Astrocyte of the spinal cord (primary cell): Measurements from ENCODE around the gene SMC3.

Experiments
- DNase-seq: peaks from one replicate; pipeline ENCODE4 v3.0.0; 2011; ENCODE audit warnings: low read depth, low spot score
- H3K4me3 ChIP-seq: 2 replicates; pipeline ENCODE4 v1.5.1; 2011; ENCODE audit warnings: low read depth, mild to moderate bottlenecking, low read length, moderate library complexity
- CTCF ChIP-seq: IDR thresholded peaks from 2 replicates; pipeline ENCODE4 v1.5.1; 2012; ENCODE audit warnings: low read depth, mild to moderate bottlenecking, low read length, inconsistent platforms
- in situ Hi-C: cut with HindIII; loops from 2 replicates; pipeline ENCODE4 v1.10.0; 2017; ENCODE audit warnings: low sequenced_read_pairs

Gene SMC3

DNA sequence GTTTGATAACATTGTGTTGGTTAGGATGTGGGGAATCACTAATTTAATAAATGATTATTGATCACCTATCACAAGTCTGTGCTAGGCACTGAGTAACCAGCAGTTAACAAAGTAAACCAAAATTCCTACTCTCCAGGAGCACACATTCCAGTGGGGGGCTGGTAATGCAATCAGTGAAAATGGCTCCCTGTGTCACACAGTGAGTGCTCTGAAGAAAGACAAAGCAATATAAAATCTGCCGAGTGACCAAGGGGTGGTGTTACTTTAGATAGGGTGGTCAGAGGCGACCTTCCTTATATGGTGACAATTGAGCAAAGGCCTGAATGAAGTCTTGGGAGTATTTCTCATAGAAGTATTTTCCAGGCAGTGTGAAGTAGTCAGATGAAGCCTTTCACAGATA lies 13.6 kb upstream of the SMC3 start:
- no peak for TF ChIP-seq CTCF
- in situ Hi-C loops: loop anchor here (25.0 kb wide), 1 partner anchor 242 kb away; the partner anchor contains the start of gene SMNDC1
- DNase-seq: no peak
- no peak overlapping the region for H3K4me3 ChIP-seq

DNA sequence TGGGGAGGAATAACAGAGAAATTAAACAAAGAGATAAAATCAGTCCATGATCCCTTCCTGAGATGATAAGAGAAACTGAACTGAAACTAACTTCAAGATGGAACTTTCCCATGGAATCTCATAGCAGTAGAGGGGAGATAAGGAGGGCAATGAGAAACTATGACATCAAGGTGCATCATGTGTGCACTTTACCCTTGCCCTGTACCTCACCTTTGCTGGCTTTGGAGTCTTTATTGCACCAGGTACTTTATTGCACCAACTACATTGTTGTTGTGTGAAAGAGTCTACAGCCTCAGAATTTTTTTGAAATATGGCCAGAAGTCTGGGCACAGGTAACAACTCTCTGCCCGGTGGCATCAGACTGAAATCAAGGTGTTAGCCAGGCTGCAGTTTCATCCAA lies 11.2 kb upstream of the SMC3 start:
- in situ Hi-C loops: loop anchor here (25.0 kb wide), 1 partner anchor 244 kb away; the partner anchor contains the start of gene SMNDC1
- TF ChIP-seq CTCF: no peak
- no peak overlapping the region for H3K4me3 ChIP-seq
- no peak for DNase-seq

- peak; percentile 42 for DNase-seq
- peak; percentile 56 for TF ChIP-seq CTCF
- no peak overlapping the region for H3K4me3 ChIP-seq
- in situ Hi-C loops: loop anchor here (25.0 kb wide), 1 partner anchor 245 kb away; the partner anchor contains the start of gene SMNDC1
Measured at GRCh38 chr10:110556969-110557601, 10.4 kb upstream of the SMC3 start.

DNA sequence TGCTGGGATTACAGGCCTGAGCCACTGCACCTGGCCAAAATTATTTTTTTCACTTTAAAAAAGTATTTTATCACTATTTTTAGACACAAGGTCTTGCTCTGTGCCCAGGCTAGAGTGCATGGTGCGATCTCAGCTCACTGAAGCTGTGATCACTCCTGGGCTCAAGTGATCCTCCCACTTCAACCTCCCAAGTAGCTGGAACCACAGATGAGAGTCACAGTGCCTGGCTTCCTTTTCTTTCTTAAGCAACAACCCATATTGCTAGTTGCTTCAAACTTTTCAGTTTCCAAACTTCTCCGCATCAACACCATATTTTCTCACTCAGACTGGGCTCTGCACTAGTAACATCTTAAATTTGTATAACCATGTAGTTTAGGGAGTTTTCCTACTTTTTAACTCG lies 9.5 kb upstream of the SMC3 start:
- in situ Hi-C loops: loop anchor here (25.0 kb wide), 1 partner anchor 246 kb away; the partner anchor contains the start of gene SMNDC1
- H3K4me3 ChIP-seq: no peak overlapping the region
- TF ChIP-seq CTCF: no peak
- DNase-seq: no peak

DNA sequence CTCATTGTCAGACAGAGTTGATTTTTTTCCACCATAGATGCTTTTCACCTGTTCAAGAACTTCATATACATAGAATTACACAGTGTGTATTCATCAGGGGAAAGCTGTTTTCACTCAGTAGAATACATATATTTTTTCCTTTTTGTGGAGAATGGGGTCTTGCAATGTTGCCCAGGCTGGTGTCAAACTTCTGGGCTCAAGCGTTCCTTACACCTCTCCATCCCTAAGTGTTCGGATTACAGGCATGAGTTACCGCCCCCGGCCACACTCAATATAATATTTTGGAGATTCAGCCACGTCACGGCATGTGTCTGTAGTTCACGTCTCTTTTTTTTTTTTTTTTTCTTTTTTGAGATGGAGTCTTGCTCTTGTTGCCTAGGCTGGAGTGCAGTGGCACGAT lies 7.5 kb upstream of the SMC3 start:
- in situ Hi-C loops: loop anchor here (25.0 kb wide), 1 partner anchor 248 kb away; the partner anchor contains the start of gene SMNDC1
- no peak for TF ChIP-seq CTCF
- DNase-seq: no peak
- H3K4me3 ChIP-seq: no peak overlapping the region

DNA sequence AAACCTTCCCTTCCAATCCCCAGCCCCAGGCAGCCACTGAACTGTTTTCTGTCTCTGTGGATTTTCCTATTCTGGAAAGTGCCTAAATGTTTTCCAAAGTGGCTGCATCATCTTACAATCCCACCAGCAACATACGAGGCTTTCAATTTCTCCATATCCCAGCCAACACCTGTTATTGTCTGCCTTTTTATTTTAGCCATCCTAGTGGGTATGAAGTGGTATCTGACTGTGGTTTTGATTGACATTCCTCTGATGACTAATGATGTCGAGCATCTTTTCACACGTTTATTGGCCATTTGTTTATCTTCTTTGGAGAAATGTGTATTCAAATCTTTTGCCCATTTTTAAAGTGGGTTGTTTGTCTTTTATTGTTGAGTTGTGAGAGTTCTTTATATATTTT lies 6.2 kb upstream of the SMC3 start:
- H3K4me3 ChIP-seq: no peak overlapping the region
- no peak for TF ChIP-seq CTCF
- in situ Hi-C loops: loop anchor here (25.0 kb wide), 1 partner anchor 249 kb away; the partner anchor contains the start of gene SMNDC1
- no peak for DNase-seq
